K562 (cell line): ENCODE data around the gene AMPD3. TPM values are rescaled to one million over a fixed set of nuclear protein-coding genes. Genes with fewer than 3 reads are reported as not detected.

ENCODE experiments used
- ATAC-seq: fragments of 200-7000 bp; cut with Tn5 transposase; 3 replicates; pipeline ENCODE4 v1.9.1; 2020; ENCODE audit warnings: moderate library complexity
- BruUV-seq: library from RNA; stranded (reverse); fragments of 400-500 nt; replicated peaks from 2 replicates; lab custom pipeline; 2021; lab: Mats Ljungman, UMichigan
- CTCF ChIA-PET: fragments of 300-600 bp; formaldehyde crosslinking; extraction: SDS; loops from one replicate; lab custom pipeline; 2021; ENCODE audit warnings: low intra/inter-chr PET ratio; lab: Yijun Ruan, JAX
- POLR2A ChIA-PET: fragments of 300-600, 350-650 bp; sonication (Branson Sonifier 250); formaldehyde crosslinking; extraction: SDS; loops from one replicate; lab custom pipeline; 2021; ENCODE audit warnings: antibody characterized with exemption, inconsistent platforms; lab: Yijun Ruan, JAX
- DNase-seq, 4 experiments: peaks; one replicate each; pipeline versions ENCODE4 v3.0.0 to v3.0.0-alpha.2; 2011 to 2018; ENCODE audit warnings: low spot score in 3 of 4, mixed read lengths in 3 of 4; ENCODE audit errors: extremely low read depth in 1 of 4
- FAIRE-seq: peaks from 2 replicates; lab custom pipeline; 2011; peaks lifted over from hg19 to GRCh38; lab: Jason Lieb, UNC
- H2AFZ ChIP-seq: 2 replicates; pipeline ENCODE4 v1.6.0; 2011; ENCODE audit warnings: low read depth, low read length, control low read depth, inconsistent platforms
- H3K27ac ChIP-seq: fragments of 200-600 bp; 3 replicates; pipeline ENCODE4 v1.8.0; 2011; ENCODE audit warnings: low read depth, mild to moderate bottlenecking, control low read depth, inconsistent platforms, low read length, moderate library complexity, mixed read lengths; ENCODE audit errors: extremely low read depth
- H3K27me3 ChIP-seq, 2 experiments: fragments of 300-600 bp in 1 of 2; 2 replicates in 1 of 2; 3 replicates in 1 of 2; pipeline versions ENCODE4 v1.6.0 to v1.8.0; 2011; ENCODE audit warnings: inconsistent platforms in 2 of 2, low read length in 2 of 2, mild to moderate bottlenecking in 1 of 2, mixed read lengths in 1 of 2, moderate library complexity in 1 of 2; ENCODE audit not compliant: control insufficient read depth in 2 of 2, insufficient read depth in 2 of 2
- H3K36me3 ChIP-seq: fragments of 300-600 bp; 3 replicates; pipeline ENCODE4 v1.8.0; 2011; ENCODE audit warnings: mild to moderate bottlenecking, low read length, inconsistent platforms; ENCODE audit not compliant: control insufficient read depth, insufficient read depth
- H3K4me1 ChIP-seq, 2 experiments: fragments of 200-600 bp in 1 of 2; replicated peaks in 1 of 2; 2 replicates in 1 of 2; 3 replicates in 1 of 2; pipeline versions ENCODE4 v1.5.1 to v1.8.0; 2011; ENCODE audit warnings: inconsistent platforms in 2 of 2, low read length in 2 of 2, mild to moderate bottlenecking in 1 of 2, mixed read lengths in 1 of 2, moderate library complexity in 1 of 2; ENCODE audit not compliant: control insufficient read depth in 2 of 2, insufficient read depth in 2 of 2
- H3K4me2 ChIP-seq: 2 replicates; pipeline ENCODE4 v1.6.1; 2011; ENCODE audit warnings: low read length, control low read depth, inconsistent platforms, mixed read lengths; ENCODE audit not compliant: insufficient read depth
- H3K4me3 ChIP-seq: fragments of 200-600 bp; sonication (generic), shearing (Covaris generic); 2 replicates; pipeline ENCODE4 v1.5.1; 2016; ENCODE audit warnings: control low read depth, inconsistent platforms
- H3K79me2 ChIP-seq: fragments of 200-600 bp; 3 replicates; pipeline ENCODE4 v1.8.0; 2011; ENCODE audit warnings: low read length, inconsistent platforms; ENCODE audit not compliant: control insufficient read depth, insufficient read depth
- H3K9ac ChIP-seq, 2 experiments: 2 replicates each; pipeline versions ENCODE4 v1.6.0 to v1.6.1; 2011; ENCODE audit warnings: low read depth in 2 of 2, low read length in 2 of 2, control low read depth in 1 of 2, inconsistent platforms in 1 of 2, mild to moderate bottlenecking in 1 of 2, mixed read lengths in 1 of 2; ENCODE audit not compliant: insufficient read depth in 1 of 2
- H3K9me1 ChIP-seq: one replicate; pipeline ENCODE4 v1.6.0; 2011; ENCODE audit warnings: inconsistent platforms, mild to moderate bottlenecking, low read length, moderate library complexity; ENCODE audit not compliant: control insufficient read depth, insufficient read depth
- H3K9me3 ChIP-seq: replicated peaks from 2 replicates; pipeline ENCODE4 v1.5.1; 2011; ENCODE audit warnings: low read depth, low read length, inconsistent platforms; ENCODE audit not compliant: control insufficient read depth, insufficient read depth
- H4K20me1 ChIP-seq: replicated peaks from 2 replicates; pipeline ENCODE4 v1.6.1; 2011; ENCODE audit warnings: low read length, inconsistent platforms, mixed read lengths; ENCODE audit not compliant: control insufficient read depth, insufficient read depth
- FOXA1 ChIP-seq: fragments of 450-650 bp; IDR thresholded peaks from 2 replicates; pipeline ENCODE4 v1.6.1; 2016; ENCODE audit warnings: mild to moderate bottlenecking, borderline replicate concordance
- FOXK2 ChIP-seq, 2 experiments: fragments of 450-650 bp; IDR thresholded peaks in 1 of 2; conservative IDR thresholded peaks in 1 of 2; 2 replicates each; pipeline ENCODE4 v1.6.1; 2016; ENCODE audit warnings: low read depth in 2 of 2, mild to moderate bottlenecking in 1 of 2
- TFE3 ChIP-seq: fragments of 450-650 bp; formaldehyde crosslinking; IDR thresholded peaks from 2 replicates; pipeline ENCODE4 v1.4.0; 2020; ENCODE audit warnings: mild to moderate bottlenecking, mixed read lengths
- WGBS: fragments of 100-300 bp; shearing (Covaris generic); methylation state at CpG from one replicate; pipeline ENCODE4 v1.1.6; 2016; ENCODE audit warnings: low coverage, mixed read lengths; ENCODE audit not compliant: insufficient coverage; ENCODE audit errors: missing lambda C conversion rate; 5-methylcytosine and 5-hydroxymethylcytosine counted together
- in situ Hi-C: fragments of 300-500 bp; cut with MboI; formaldehyde crosslinking; loops from 4 replicates; pipeline ENCODE4 v1.15.0; 2018; ENCODE audit warnings: inconsistent platforms, mixed read lengths
- intact Hi-C: fragments of 100-400 bp; cut with micrococcal nuclease; formaldehyde crosslinking; loops from 2 replicates; pipeline ENCODE4 v1.14.2; 2022
- polyA plus RNA-seq, 8 experiments: library from polyadenylated mRNA; depleted of rRNA in 4 of 8; stranded (reverse) in 5 of 8; unstranded in 3 of 8; fragments of >200 nt; fragmentation: Nextera tagmentation in 2 of 8; fragmentation: Illumina TruSeq in 1 of 8; extraction: Ambion mirVana in 2 of 8; extraction: Trizol in 1 of 8; gene quantifications; 2 replicates each; pipeline versions ENCODE4 v1.2.1 to v1.2.3, GENCODE V29; 2011 to 2014; ENCODE audit warnings: inconsistent platforms in 1 of 8, missing spikeins in 1 of 8
- total RNA-seq, 7 experiments: library from RNA; depleted of rRNA in 6 of 7; stranded (reverse); fragments of >200 nt in 6 of 7; fragmentation: Illumina TruSeq in 2 of 7; extraction: Trizol in 2 of 7; gene quantifications; 2 replicates each; pipeline versions ENCODE4 v1.2.1 to v1.2.3, GENCODE V29; 2011 to 2021; ENCODE audit warnings: low replicate concordance in 1 of 7

AMPD3 gene
- total and polyA plus RNA-seq, 9 of the 15 experiments (the other 6 are each of a cell fraction or from before 2014, with no cell fraction given), result 4.4 to 23.6 (median 11.2) TPM

DNA sequence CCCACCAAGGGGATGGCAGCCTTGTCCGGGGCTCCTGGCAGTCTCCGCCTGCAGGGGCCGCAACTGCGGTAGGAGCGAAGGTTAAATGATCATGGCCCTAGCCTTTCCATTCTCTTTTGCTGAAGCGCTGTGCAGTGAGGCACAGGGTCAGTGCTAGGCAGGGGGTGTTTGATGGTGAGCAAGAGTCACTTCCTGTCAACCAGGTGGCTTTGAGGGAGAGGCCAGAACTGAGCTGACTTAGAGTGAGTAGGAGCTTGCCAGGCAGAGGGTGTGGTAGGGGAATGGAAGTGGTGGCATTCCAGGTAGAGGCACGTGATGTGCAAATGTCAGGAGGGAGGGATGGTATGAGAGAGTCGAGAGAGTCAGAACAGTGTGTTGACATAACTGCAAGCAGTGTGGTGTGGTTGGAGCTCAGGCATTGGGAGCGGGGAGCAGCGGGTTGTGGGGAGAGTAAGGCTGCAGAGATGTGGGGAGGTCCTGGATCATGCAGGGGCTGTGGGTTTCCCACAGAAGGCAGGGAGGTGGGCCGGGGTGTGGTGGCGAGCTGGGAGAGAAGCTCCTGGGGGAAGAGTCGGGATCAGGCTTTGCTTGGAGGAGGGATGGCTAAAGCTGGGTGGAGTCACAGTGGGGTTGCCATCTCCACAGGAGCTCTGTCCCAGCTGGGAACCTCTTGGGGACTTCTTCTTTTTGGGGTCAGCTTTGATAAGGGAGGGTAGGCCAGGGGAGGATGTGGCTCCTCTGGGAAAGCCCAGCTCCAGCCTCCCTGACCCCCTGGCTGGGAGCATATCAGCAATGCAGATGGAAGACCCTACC lies 33.3 kb downstream of the AMPD3 start:
- POLR2A ChIA-PET, result interaction anchor here (0.6 to 1.8 kb wide), 5 partner anchors 9 to 1303 kb away, joined by 3 to 6 read pairs (median 3); no protein-coding TSS in a partner anchor
- FAIRE-seq (no peak), ATAC-seq (no peak), DNase-seq (no peak)
- no peak for TF ChIP-seq TFE3 (CRISPR knock-in tag)
- no peak for TF ChIP-seq FOXA1
- TF ChIP-seq FOXK2 (conservative IDR thresholded peaks at IDR 0.05 in 1 of 2, IDR thresholded peaks at IDR 0.05 in 1 of 2; ENCODE audit: low read depth in 2 of 2), result no peak
- Histone ChIP-seq H3K36me3 (peaks cover 81% of the 10 kb centered on the region), H2AFZ (no peak overlapping the region), H3K9ac (no peak overlapping the region), H3K4me1 (peaks cover 9 to 16% of the 10 kb centered on the region in 2 experiments; a peak in 4 of 5 replicates), H3K9me3 (no peaks in the 10 kb centered on the region), H3K27me3 (no peaks in the 10 kb centered on the region), H3K27ac (no peak overlapping the region), H3K4me2 (no peak overlapping the region), H3K79me2 (no peaks in the 10 kb centered on the region), H3K9me1 (peaks cover 2% of the 10 kb centered on the region), H3K4me3 (no peak overlapping the region), H4K20me1 (no peaks in the 10 kb centered on the region)
- BruUV-seq, result no TSS peak
- intact Hi-C loops, result no loop called here
- CTCF ChIA-PET, result no interaction called here
- in situ Hi-C loops, result no loop called here
- WGBS, result 88% methylated on average over 13 of the region's 13 CpGs
